Liver (tissue), 9 donors: ENCODE results near the gene SLC25A10. TPM values are rescaled to one million over a fixed set of nuclear protein-coding genes. Genes with fewer than 3 reads are reported as not detected.

Source experiments
- DNase-seq: peaks from one replicate; pipeline ENCODE4 v3.0.0-alpha.2; 2017; ENCODE audit warnings: low spot score
- H3K27ac ChIP-seq, 2 donors: one replicate each; pipeline ENCODE4 v1.7.0; 2013; ENCODE audit warnings: inconsistent platforms in 2 of 2, low read length in 2 of 2, control low read depth in 1 of 2, low read depth in 1 of 2, mild to moderate bottlenecking in 1 of 2
- H3K27me3 ChIP-seq, 4 donors: one replicate each; pipeline versions ENCODE4 v1.6.1 to v1.7.0; 2013; ENCODE audit warnings: low read length in 3 of 4, inconsistent platforms in 1 of 4, mild to moderate bottlenecking in 1 of 4, moderate library complexity in 1 of 4; ENCODE audit not compliant: control insufficient read depth in 4 of 4, insufficient read depth in 4 of 4
- H3K36me3 ChIP-seq, 4 donors: one replicate each; pipeline versions ENCODE4 v1.6.1 to v1.7.0; 2013; ENCODE audit warnings: low read length in 3 of 4, mild to moderate bottlenecking in 3 of 4, low read depth in 1 of 4, moderate library complexity in 1 of 4; ENCODE audit not compliant: control insufficient read depth in 4 of 4, insufficient read depth in 3 of 4
- H3K4me1 ChIP-seq, 4 donors: one replicate each; pipeline versions ENCODE4 v1.6.1 to v1.7.0; 2013; ENCODE audit warnings: low read length in 3 of 4, mild to moderate bottlenecking in 3 of 4, moderate library complexity in 1 of 4; ENCODE audit not compliant: control insufficient read depth in 4 of 4, insufficient read depth in 4 of 4
- H3K4me3 ChIP-seq, 3 donors: one replicate each; pipeline versions ENCODE4 v1.6.1 to v1.7.0; 2013; ENCODE audit warnings: low read length in 3 of 3, control low read depth in 1 of 3, low read depth in 1 of 3, mild to moderate bottlenecking in 1 of 3
- H3K9ac ChIP-seq, 2 donors: one replicate each; pipeline ENCODE4 v1.7.0; 2013; ENCODE audit warnings: low read length in 2 of 2, mild to moderate bottlenecking in 2 of 2, moderate library complexity in 2 of 2, control low read depth in 1 of 2, low read depth in 1 of 2
- H3K9me3 ChIP-seq, 4 donors: one replicate each; pipeline versions ENCODE4 v1.6.1 to v1.7.0; 2013; ENCODE audit warnings: low read length in 3 of 4; ENCODE audit not compliant: control insufficient read depth in 4 of 4
- EGR1 ChIP-seq, 2 donors: IDR thresholded peaks; 2 replicates each; pipeline ENCODE4 v1.6.1; 2016 to 2018; ENCODE audit warnings: antibody characterized with exemption in 2 of 2, low read depth in 2 of 2
- FOXA2 ChIP-seq: IDR thresholded peaks from 2 replicates; pipeline ENCODE4 v1.6.1; 2016; ENCODE audit warnings: antibody characterized with exemption
- GABPA ChIP-seq, 2 donors: IDR thresholded peaks in 1 of 2; conservative IDR thresholded peaks in 1 of 2; 2 replicates each; pipeline ENCODE4 v1.6.1; 2016; ENCODE audit warnings: antibody characterized with exemption in 2 of 2, mild to moderate bottlenecking in 1 of 2, moderate library complexity in 1 of 2
- HNF4A ChIP-seq, 2 donors: conservative IDR thresholded peaks; 2 replicates each; pipeline ENCODE4 v1.6.1; 2016; ENCODE audit warnings: antibody characterized with exemption in 2 of 2, mild to moderate bottlenecking in 2 of 2
- HNF4G ChIP-seq: IDR thresholded peaks from 2 replicates; pipeline ENCODE4 v1.6.1; 2016; ENCODE audit warnings: antibody characterized with exemption
- NR2F2 ChIP-seq: IDR thresholded peaks from 2 replicates; pipeline ENCODE4 v1.6.1; 2016; ENCODE audit warnings: antibody characterized with exemption
- RAD21 ChIP-seq, 2 donors: IDR thresholded peaks; 2 replicates each; pipeline ENCODE4 v1.6.1; 2016; ENCODE audit warnings: antibody characterized with exemption in 2 of 2, mild to moderate bottlenecking in 2 of 2
- TAF1 ChIP-seq: conservative IDR thresholded peaks from 2 replicates; pipeline ENCODE4 v1.6.1; 2016; ENCODE audit warnings: antibody characterized with exemption, mild to moderate bottlenecking
- YY1 ChIP-seq: IDR thresholded peaks from 2 replicates; pipeline ENCODE4 v1.6.1; 2016; ENCODE audit warnings: antibody characterized with exemption, mild to moderate bottlenecking
- WGBS: extraction: QIAGEN DNeasy Blood & Tissue Kit; methylation state at CpG from one replicate; pipeline ENCODE4 v1.1.7; 2013; 5-methylcytosine and 5-hydroxymethylcytosine counted together
- polyA plus RNA-seq, 2 donors: library from polyadenylated mRNA; stranded (reverse) in 1 of 2; unstranded in 1 of 2; fragments of 200-250 nt in 1 of 2; fragments of >200 nt in 1 of 2; fragmentation: Nextera tagmentation in 1 of 2; extraction: Ambion mirVana in 1 of 2; gene quantifications; one replicate each; pipeline versions ENCODE4 v1.2.1 to v1.2.3, GENCODE V29; 2013 to 2015
- total RNA-seq, 2 donors: library from RNA; depleted of rRNA; stranded (reverse); fragments of >200 nt; gene quantifications; one replicate each; pipeline ENCODE4 v1.2.3, GENCODE V29; 2014
- TF ChIP-seq, protein P1 (sequence below): fragments of 150-350 bp; IDR thresholded peaks from 2 replicates; pipeline ENCODE4 v1.5.1; 2017; ENCODE audit warnings: improper control_type of control experiment, low read depth, low read length; ENCODE audit not compliant: missing input control
- TF ChIP-seq, protein P2 (sequence below): IDR thresholded peaks from 2 replicates; pipeline ENCODE4 v1.6.1; 2016; ENCODE audit warnings: antibody characterized with exemption
- TF ChIP-seq, protein P3 (sequence below): IDR thresholded peaks from 2 replicates; pipeline ENCODE4 v1.6.1; 2016; ENCODE audit warnings: antibody characterized with exemption, mild to moderate bottlenecking
- TF ChIP-seq, protein P4 (sequence below): IDR thresholded peaks from 2 replicates; pipeline ENCODE4 v1.6.1; 2016; ENCODE audit warnings: antibody characterized with exemption
- TF ChIP-seq, protein P5 (sequence below): IDR thresholded peaks from 2 replicates; pipeline ENCODE4 v1.6.1; 2016; ENCODE audit warnings: antibody characterized with exemption
- donor health status: healthy.
- donor health status: healthy.
- donor health status: healthy.
- donor health status: healthy.
- donor health status: healthy.

The SLC25A10 gene
- total and polyA plus RNA-seq, 4 donors: 19.8 to 54.6 (median 44.0) TPM

DNA sequence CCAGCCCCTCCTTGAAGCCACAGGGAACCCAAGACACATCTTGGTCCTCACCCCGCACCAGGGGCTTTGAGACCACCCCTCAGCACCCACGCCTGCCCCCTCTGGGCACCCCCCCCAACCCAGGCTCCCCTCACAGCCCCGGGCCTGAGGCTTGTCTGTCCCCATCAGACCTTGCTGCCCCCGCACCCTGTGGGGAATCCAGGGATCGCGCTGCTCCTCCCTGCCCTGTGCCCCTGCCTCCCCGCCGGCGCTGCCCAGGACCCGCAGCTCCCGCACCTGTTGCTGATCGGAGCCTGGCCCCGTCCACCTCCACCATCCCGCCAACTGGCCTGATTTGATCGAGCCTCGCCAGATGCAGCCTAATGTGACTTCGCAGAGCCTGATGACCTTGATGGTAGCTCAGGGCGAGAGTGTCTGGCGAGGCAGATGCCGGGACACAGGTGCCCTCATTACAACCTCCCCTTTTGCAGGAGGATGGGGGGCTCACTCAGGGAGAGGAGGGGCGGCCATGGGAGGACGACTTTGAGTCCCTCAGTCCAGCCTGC lies 29.0 kb downstream of the SLC25A10 start:
- DNase-seq: no peak
- Histone ChIP-seq H3K4me1 (peaks cover 0 to 5% (median 3%) of the 10 kb centered on the region in 4 donors), H3K9ac (no peak overlapping the region), H3K36me3 (no peaks in the 10 kb centered on the region), H3K27me3 (no peaks in the 10 kb centered on the region), H3K4me3 (no peak overlapping the region), H3K27ac (no peak overlapping the region), H3K9me3 (no peaks in the 10 kb centered on the region)
- TF ChIP-seq, protein P1, sequence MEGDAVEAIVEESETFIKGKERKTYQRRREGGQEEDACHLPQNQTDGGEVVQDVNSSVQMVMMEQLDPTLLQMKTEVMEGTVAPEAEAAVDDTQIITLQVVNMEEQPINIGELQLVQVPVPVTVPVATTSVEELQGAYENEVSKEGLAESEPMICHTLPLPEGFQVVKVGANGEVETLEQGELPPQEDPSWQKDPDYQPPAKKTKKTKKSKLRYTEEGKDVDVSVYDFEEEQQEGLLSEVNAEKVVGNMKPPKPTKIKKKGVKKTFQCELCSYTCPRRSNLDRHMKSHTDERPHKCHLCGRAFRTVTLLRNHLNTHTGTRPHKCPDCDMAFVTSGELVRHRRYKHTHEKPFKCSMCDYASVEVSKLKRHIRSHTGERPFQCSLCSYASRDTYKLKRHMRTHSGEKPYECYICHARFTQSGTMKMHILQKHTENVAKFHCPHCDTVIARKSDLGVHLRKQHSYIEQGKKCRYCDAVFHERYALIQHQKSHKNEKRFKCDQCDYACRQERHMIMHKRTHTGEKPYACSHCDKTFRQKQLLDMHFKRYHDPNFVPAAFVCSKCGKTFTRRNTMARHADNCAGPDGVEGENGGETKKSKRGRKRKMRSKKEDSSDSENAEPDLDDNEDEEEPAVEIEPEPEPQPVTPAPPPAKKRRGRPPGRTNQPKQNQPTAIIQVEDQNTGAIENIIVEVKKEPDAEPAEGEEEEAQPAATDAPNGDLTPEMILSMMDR: no peak
- TF ChIP-seq, protein P2, sequence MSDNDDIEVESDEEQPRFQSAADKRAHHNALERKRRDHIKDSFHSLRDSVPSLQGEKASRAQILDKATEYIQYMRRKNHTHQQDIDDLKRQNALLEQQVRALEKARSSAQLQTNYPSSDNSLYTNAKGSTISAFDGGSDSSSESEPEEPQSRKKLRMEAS: no peak
- TF ChIP-seq NR2F2 (no peak), TAF1 (no peak), FOXA2 (no peak), EGR1 (IDR thresholded peaks at IDR 0.05; ENCODE audit: low read depth in 2 of 2) (no peak), GABPA (IDR thresholded peaks at IDR 0.05 in 1 of 2, conservative IDR thresholded peaks at IDR 0.05 in 1 of 2) (no peak), RAD21 (IDR thresholded peaks at IDR 0.05) (no peak), HNF4G (no peak), YY1 (no peak), HNF4A (conservative IDR thresholded peaks at IDR 0.05) (no peak)
- TF ChIP-seq, protein P3, sequence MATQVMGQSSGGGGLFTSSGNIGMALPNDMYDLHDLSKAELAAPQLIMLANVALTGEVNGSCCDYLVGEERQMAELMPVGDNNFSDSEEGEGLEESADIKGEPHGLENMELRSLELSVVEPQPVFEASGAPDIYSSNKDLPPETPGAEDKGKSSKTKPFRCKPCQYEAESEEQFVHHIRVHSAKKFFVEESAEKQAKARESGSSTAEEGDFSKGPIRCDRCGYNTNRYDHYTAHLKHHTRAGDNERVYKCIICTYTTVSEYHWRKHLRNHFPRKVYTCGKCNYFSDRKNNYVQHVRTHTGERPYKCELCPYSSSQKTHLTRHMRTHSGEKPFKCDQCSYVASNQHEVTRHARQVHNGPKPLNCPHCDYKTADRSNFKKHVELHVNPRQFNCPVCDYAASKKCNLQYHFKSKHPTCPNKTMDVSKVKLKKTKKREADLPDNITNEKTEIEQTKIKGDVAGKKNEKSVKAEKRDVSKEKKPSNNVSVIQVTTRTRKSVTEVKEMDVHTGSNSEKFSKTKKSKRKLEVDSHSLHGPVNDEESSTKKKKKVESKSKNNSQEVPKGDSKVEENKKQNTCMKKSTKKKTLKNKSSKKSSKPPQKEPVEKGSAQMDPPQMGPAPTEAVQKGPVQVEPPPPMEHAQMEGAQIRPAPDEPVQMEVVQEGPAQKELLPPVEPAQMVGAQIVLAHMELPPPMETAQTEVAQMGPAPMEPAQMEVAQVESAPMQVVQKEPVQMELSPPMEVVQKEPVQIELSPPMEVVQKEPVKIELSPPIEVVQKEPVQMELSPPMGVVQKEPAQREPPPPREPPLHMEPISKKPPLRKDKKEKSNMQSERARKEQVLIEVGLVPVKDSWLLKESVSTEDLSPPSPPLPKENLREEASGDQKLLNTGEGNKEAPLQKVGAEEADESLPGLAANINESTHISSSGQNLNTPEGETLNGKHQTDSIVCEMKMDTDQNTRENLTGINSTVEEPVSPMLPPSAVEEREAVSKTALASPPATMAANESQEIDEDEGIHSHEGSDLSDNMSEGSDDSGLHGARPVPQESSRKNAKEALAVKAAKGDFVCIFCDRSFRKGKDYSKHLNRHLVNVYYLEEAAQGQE: no peak
- TF ChIP-seq, protein P4, sequence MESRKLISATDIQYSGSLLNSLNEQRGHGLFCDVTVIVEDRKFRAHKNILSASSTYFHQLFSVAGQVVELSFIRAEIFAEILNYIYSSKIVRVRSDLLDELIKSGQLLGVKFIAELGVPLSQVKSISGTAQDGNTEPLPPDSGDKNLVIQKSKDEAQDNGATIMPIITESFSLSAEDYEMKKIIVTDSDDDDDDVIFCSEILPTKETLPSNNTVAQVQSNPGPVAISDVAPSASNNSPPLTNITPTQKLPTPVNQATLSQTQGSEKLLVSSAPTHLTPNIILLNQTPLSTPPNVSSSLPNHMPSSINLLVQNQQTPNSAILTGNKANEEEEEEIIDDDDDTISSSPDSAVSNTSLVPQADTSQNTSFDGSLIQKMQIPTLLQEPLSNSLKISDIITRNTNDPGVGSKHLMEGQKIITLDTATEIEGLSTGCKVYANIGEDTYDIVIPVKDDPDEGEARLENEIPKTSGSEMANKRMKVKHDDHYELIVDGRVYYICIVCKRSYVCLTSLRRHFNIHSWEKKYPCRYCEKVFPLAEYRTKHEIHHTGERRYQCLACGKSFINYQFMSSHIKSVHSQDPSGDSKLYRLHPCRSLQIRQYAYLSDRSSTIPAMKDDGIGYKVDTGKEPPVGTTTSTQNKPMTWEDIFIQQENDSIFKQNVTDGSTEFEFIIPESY: no peak
- TF ChIP-seq, protein P5, sequence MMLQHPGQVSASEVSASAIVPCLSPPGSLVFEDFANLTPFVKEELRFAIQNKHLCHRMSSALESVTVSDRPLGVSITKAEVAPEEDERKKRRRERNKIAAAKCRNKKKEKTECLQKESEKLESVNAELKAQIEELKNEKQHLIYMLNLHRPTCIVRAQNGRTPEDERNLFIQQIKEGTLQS: no peak
- 48% methylated on average over 22 of the region's 22 CpGs for WGBS
